WI38 (cell line): Measurements from ENCODE around the gene TMEM185B.

Experiments
- H3K4me3 ChIP-seq: 2 replicates; pipeline ENCODE4 v1.5.1; 2011; ENCODE audit warnings: low read depth, mild to moderate bottlenecking, control low read depth, low read length
- TF ChIP-seq, protein P1 (sequence below): IDR thresholded peaks from 2 replicates; pipeline ENCODE4 v1.5.1; 2012; ENCODE audit warnings: low read depth, mild to moderate bottlenecking, control low read depth, low read length

The TMEM185B gene

DNA sequence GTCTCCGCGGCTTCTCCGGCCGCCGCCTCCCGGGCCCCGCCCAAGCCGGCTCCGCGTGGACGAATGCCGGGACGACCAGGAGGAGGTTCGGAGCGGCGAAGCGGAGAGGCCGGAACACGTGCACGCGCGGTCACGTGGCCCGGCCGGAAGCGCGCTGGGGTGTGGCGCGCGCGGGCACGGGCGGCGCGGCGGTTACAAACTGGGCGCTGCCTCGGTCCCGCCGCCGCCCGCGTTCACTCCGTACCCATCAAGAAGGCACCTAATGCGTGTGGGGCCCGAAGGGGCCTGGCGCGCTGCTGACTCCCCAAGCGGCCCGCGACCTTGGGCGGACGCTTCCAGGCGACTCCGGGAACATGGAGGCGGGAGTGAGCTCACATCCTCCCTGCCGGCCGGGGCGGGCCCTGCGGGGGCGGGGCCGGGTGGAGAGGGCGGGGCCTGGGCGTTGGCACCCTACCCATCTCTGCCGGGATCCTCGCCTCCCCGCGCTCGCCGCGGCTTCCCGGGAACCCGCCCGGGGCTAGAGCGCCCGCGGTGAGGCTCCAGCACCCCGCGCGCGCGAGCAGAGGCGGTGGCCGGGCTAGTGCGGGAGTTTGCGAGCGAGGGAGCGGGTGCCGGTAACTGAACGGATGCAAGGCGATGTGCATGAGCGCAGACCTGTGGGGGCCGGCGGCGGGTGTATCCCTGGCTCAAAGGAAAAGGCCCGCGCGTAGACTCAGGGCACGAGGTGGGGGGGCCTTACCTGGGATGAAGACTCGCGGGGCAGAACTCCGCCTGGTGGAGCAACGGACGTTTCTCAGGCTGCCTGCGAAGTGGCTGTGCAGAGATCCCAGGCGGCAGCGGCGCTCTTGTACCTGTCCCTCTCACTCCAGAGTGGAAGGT, at the start of gene TMEM185B:
Gene TMEM185B, minus strand, starts transcription at position 367 of the 879 bp plus-strand sequence. CDS start 424 bp downstream, outside the sequence.
- TF ChIP-seq, protein P1, sequence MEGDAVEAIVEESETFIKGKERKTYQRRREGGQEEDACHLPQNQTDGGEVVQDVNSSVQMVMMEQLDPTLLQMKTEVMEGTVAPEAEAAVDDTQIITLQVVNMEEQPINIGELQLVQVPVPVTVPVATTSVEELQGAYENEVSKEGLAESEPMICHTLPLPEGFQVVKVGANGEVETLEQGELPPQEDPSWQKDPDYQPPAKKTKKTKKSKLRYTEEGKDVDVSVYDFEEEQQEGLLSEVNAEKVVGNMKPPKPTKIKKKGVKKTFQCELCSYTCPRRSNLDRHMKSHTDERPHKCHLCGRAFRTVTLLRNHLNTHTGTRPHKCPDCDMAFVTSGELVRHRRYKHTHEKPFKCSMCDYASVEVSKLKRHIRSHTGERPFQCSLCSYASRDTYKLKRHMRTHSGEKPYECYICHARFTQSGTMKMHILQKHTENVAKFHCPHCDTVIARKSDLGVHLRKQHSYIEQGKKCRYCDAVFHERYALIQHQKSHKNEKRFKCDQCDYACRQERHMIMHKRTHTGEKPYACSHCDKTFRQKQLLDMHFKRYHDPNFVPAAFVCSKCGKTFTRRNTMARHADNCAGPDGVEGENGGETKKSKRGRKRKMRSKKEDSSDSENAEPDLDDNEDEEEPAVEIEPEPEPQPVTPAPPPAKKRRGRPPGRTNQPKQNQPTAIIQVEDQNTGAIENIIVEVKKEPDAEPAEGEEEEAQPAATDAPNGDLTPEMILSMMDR, result peak; percentile 16; the same call in 1 of the 2 replicates

DNA sequence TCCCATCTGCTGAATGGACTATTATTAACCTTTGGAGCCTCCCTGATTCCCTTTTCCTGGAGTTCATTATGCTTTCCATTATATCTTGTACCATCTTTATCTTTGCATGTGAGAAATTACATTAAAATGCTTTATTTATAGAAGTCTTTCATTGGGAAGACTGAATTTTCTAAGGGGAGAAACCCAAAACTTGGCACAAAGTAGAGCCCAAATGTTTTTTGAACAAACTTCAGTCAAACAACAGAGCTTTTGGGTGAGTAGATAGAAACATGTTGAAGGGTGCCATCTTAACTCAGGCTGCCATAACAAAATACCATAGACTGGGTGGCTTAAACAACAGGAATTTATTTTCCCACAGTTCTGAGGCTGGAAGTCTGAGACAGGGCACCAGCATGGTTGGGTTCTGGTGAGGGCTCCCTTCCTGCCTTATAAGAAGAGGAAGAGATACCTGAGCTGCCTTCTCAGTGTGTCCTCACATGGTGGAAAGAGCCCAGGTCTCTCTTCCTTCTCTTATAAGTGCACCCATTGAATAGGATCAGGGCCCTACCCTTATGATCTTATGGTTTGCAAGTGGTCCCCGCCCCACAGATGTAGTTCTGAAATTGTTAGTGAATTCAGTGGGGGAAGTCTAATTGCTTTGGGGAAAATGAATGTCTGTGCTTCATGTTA, 48.6 kb upstream of the TMEM185B start:
- TF ChIP-seq, protein P1, result no peak
- H3K4me3 ChIP-seq, result no peak overlapping the region

More for the DNA sequence above, at the start of gene TMEM185B:
- H3K4me3 ChIP-seq, result peak within 1 kb of the TSS; percentile 65

DNA sequence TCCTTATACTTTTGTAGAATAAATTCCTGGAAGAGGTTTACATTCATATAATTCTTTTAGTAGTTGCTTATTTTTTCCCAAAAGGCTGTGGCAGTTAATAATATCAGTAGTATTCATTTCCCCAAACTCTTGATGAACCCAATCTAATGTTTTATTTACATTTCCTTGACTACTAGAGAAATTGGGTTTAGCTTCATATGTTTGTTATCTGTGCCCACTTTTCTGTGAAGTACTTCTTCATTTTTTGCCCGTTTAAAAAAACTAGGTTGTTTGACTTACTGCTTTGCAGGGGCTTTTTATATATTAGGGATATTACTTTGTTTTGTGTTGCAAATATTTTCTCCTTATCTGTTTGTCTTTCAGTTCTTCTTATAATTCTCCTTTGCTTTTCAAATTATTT, 46.6 kb upstream of the TMEM185B start:
- TF ChIP-seq, protein P1, result no peak
- no peak overlapping the region for H3K4me3 ChIP-seq

DNA sequence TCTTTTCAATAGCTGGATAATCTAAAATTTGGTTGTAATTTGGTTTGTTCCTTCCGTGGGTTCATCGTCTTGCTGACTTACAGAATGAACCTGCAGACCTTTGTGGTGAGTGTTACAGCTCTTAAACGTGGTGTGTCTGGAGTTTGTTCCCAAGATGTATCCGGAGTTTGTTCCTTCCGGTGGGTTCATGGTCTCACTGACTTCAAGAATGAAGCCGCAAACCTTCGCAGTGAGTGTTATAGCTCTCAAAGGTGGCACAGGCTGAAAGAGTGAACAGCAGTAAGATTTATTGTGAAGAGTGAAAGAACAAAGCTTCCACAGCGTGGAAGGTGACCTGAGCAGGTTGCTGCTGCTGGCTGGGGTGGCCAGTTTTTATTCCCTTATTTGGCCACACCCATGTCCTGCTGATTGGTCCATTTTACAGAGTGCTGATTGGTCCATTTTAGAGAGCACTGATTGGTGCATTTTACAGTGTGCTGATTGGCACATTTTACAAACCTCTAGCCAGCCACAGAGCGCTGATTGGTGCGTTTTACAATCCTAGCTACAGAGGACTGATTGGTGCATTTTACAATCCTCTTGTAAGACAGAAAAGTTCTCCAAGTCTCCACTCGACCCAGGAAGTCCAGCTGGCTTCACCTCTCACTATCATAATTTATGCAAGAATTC, 46.0 kb upstream of the TMEM185B start:
- TF ChIP-seq, protein P1, result no peak
- H3K4me3 ChIP-seq, result no peak overlapping the region

DNA sequence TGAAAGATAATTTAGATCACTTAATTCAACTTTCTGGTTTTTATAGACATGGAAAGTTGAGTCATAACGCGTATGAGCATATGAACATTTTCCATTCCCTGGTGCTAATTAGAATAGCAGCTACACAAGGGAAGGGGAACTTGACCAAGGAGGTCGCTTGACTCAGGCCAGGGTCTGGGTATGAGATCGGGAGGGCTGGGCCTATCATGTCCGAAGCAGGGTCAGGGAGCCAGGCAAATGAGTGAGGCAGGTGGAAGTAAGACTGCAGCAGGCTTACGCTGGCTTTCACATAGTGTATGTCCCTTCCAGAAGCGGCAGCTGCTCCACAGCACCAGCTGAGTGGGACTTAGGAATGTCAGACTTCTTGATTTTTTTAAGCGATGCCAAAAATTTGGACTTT, 44.1 kb upstream of the TMEM185B start:
- TF ChIP-seq, protein P1, result no peak
- no peak overlapping the region for H3K4me3 ChIP-seq

DNA sequence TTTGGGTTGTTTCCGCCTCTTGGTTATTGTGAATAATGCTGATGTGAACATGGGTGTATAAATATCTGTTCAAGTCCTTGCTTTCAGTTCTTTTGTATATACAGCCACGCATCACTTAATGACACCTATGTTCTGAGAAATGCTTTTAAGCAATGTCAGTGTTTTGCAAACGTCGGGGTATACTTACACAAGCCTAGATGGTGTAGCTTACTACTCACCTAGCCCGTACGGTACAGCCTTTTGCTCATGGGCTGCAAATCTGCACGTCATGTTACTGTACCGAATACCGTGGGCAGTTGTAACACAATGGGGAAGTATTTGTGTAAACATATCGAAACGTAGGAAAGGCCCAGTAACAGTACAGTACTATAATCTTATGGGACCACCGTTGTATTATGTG, 41.8 kb upstream of the TMEM185B start:
- TF ChIP-seq, protein P1, result no peak
- H3K4me3 ChIP-seq, result no peak overlapping the region
